SK-N-SH (cell line): ENCODE results near the gene KLHL14. TPM values are rescaled to one million over a fixed set of nuclear protein-coding genes. Genes with fewer than 3 reads are reported as not detected.

Experiments used
- CTCF ChIA-PET: fragments of 300-600, 350-600 bp; formaldehyde crosslinking; extraction: SDS; loops from one replicate; lab custom pipeline; 2021; lab: Yijun Ruan, JAX
- POLR2A ChIA-PET: fragments of 350-600 bp; sonication (Branson Sonifier 250); formaldehyde crosslinking; extraction: SDS; loops from one replicate; lab custom pipeline; 2020; ENCODE audit warnings: antibody characterized with exemption, inconsistent platforms; lab: Yijun Ruan, JAX
- DNase-seq: peaks from one replicate; pipeline ENCODE4 v3.0.0; 2012
- H2AFZ ChIP-seq: fragments of 200-600 bp; sonication (generic); 2 replicates; pipeline ENCODE4 v1.8.1; 2016; ENCODE audit warnings: antibody characterized with exemption, mild to moderate bottlenecking, low read depth
- H3F3A ChIP-seq: fragments of 200-600 bp; sonication (generic); replicated peaks from 2 replicates; pipeline ENCODE3; 2016; ENCODE audit warnings: antibody characterized with exemption, mild to moderate bottlenecking; ENCODE audit not compliant: insufficient read depth
- H3K27ac ChIP-seq, 2 experiments: fragments of 200-500 bp in 1 of 2; fragments of 200-600 bp in 1 of 2; sonication (Bioruptor generic) in 1 of 2; sonication (generic), shearing (Covaris generic) in 1 of 2; 2 replicates each; pipeline versions ENCODE4 v1.5.1 to v1.6.1; 2014 to 2016; ENCODE audit warnings: low read depth in 2 of 2, inconsistent platforms in 1 of 2, low read length in 1 of 2, mild to moderate bottlenecking in 1 of 2, mixed read lengths in 1 of 2
- H3K27me3 ChIP-seq: fragments of 200-600 bp; sonication (generic), shearing (Covaris generic); 2 replicates; pipeline ENCODE4 v1.6.1; 2016; ENCODE audit warnings: mixed run types; ENCODE audit not compliant: insufficient read depth
- H3K36me3 ChIP-seq, 2 experiments: fragments of 200-500 bp in 1 of 2; fragments of 200-600 bp in 1 of 2; sonication (Bioruptor generic) in 1 of 2; sonication (generic) in 1 of 2; replicated peaks in 1 of 2; 2 replicates each; pipeline versions ENCODE3 to v1.5.1; 2014 to 2016; ENCODE audit warnings: low read length in 1 of 2, mild to moderate bottlenecking in 1 of 2; ENCODE audit not compliant: insufficient read depth in 2 of 2, control insufficient read depth in 1 of 2
- H3K4me1 ChIP-seq, 2 experiments: fragments of 200-500 bp in 1 of 2; fragments of 200-600 bp in 1 of 2; sonication (Bioruptor generic) in 1 of 2; sonication (generic), shearing (Covaris generic) in 1 of 2; 2 replicates each; pipeline versions ENCODE4 v1.5.1 to v1.6.1; 2014 to 2016; ENCODE audit warnings: low read depth in 1 of 2, low read length in 1 of 2, mixed run types in 1 of 2; ENCODE audit not compliant: insufficient read depth in 2 of 2, control insufficient read depth in 1 of 2
- H3K4me2 ChIP-seq: fragments of 200-600 bp; sonication (generic), shearing (Covaris generic); 2 replicates; pipeline ENCODE4 v1.6.1; 2017; ENCODE audit warnings: mixed run types
- H3K4me3 ChIP-seq, 2 experiments: fragments of 200-500 bp in 1 of 2; fragments of 200-600 bp in 1 of 2; sonication (Bioruptor generic) in 1 of 2; sonication (generic), shearing (Covaris generic) in 1 of 2; 2 replicates each; pipeline versions ENCODE4 v1.5.1 to v1.8.1; 2014 to 2016; ENCODE audit warnings: low read depth in 2 of 2, inconsistent platforms in 1 of 2, low read length in 1 of 2, mild to moderate bottlenecking in 1 of 2, mixed read lengths in 1 of 2, moderate library complexity in 1 of 2
- H3K79me2 ChIP-seq: fragments of 200-600 bp; sonication (generic); 2 replicates; pipeline ENCODE4 v1.8.1; 2017; ENCODE audit warnings: mild to moderate bottlenecking; ENCODE audit not compliant: insufficient read depth
- H3K9ac ChIP-seq: fragments of 200-600 bp; sonication (generic); 2 replicates; pipeline ENCODE4 v1.6.1; 2017; ENCODE audit warnings: mixed run types
- H3K9me2 ChIP-seq: fragments of 200-600 bp; sonication (generic); 2 replicates; pipeline ENCODE4 v1.6.1; 2017; ENCODE audit warnings: mixed run types
- H3K9me3 ChIP-seq: fragments of 200-600 bp; sonication (generic); 2 replicates; pipeline ENCODE4 v1.6.1; 2017; ENCODE audit warnings: mixed run types, mild to moderate bottlenecking, moderate library complexity
- H4K20me1 ChIP-seq: fragments of 200-600 bp; sonication (generic); 2 replicates; pipeline ENCODE4 v1.6.1; 2017; ENCODE audit warnings: mild to moderate bottlenecking, mixed run types; ENCODE audit not compliant: insufficient read depth
- ELF1 ChIP-seq: IDR thresholded peaks from 2 replicates; pipeline ENCODE4 v1.4.0; 2012
- EP300 ChIP-seq, 2 experiments: IDR thresholded peaks; 2 replicates each; pipeline versions ENCODE4 v1.4.0 to v1.6.1; 2012; ENCODE audit warnings: borderline replicate concordance in 1 of 2, low read depth in 1 of 2, low read length in 1 of 2
- EZH2phosphoT487 ChIP-seq: fragments of 200-600 bp; sonication (generic); IDR thresholded peaks from 2 replicates; pipeline ENCODE4 v1.6.1; 2017; ENCODE audit warnings: low read depth, mixed run types, mild to moderate bottlenecking, antibody characterized with exemption, moderate library complexity, borderline replicate concordance
- FOSL2 ChIP-seq: IDR thresholded peaks from 2 replicates; pipeline ENCODE4 v1.4.0; 2012; ENCODE audit warnings: low read depth, mild to moderate bottlenecking, moderate library complexity, borderline replicate concordance
- FOXJ3 ChIP-seq: sonication (generic); formaldehyde crosslinking; IDR thresholded peaks from 2 replicates; pipeline ENCODE4 v1.5.1; 2020; ENCODE audit warnings: mild to moderate bottlenecking, missing genetic modification reagents
- GABPA ChIP-seq: IDR thresholded peaks from 2 replicates; pipeline ENCODE4 v1.4.0; 2012; ENCODE audit warnings: low read depth, mild to moderate bottlenecking
- GATA2 ChIP-seq: sonication (generic); formaldehyde crosslinking; IDR thresholded peaks from 2 replicates; pipeline ENCODE4 v1.5.0; 2020; ENCODE audit warnings: mild to moderate bottlenecking, missing genetic modification reagents
- MEF2A ChIP-seq: IDR thresholded peaks from 2 replicates; pipeline ENCODE4 v1.4.0; 2012; ENCODE audit warnings: low read depth, borderline replicate concordance
- NRF1 ChIP-seq: IDR thresholded peaks from 2 replicates; pipeline ENCODE4 v1.6.1; 2012; ENCODE audit warnings: low read depth, mild to moderate bottlenecking, low read length
- POLR2AphosphoS5 ChIP-seq: IDR thresholded peaks from 2 replicates; pipeline ENCODE4 v1.6.1; 2012; ENCODE audit warnings: low read depth, low read length
- RAD21 ChIP-seq: IDR thresholded peaks from 2 replicates; pipeline ENCODE4 v1.6.1; 2012; ENCODE audit warnings: mild to moderate bottlenecking, low read length
- RCOR1 ChIP-seq: fragments of 150-350 bp; IDR thresholded peaks from 2 replicates; pipeline ENCODE4 v1.6.1; 2017; ENCODE audit warnings: antibody characterized with exemption, low read length
- RXRA ChIP-seq: IDR thresholded peaks from 2 replicates; pipeline ENCODE4 v1.4.0; 2012; ENCODE audit warnings: low read depth, mild to moderate bottlenecking, borderline replicate concordance
- TAF1 ChIP-seq: IDR thresholded peaks from 2 replicates; pipeline ENCODE4 v1.6.1; 2012; ENCODE audit warnings: low read depth, mild to moderate bottlenecking, low read length, moderate library complexity, borderline replicate concordance
- YY1 ChIP-seq: IDR thresholded peaks from 2 replicates; pipeline ENCODE4 v1.4.0; 2012; ENCODE audit warnings: low read depth, mild to moderate bottlenecking
- WGBS: methylation state at CpG from one replicate; pipeline ENCODE4 v1.1.6; 2017; ENCODE audit warnings: low lambda C conversion rate; 5-methylcytosine and 5-hydroxymethylcytosine counted together
- polyA plus RNA-seq, 3 experiments: library from polyadenylated mRNA; depleted of rRNA; stranded (reverse); fragments of >200 nt; gene quantifications; 2 replicates each; pipeline ENCODE4 v1.2.3, GENCODE V29; 2012
- TF ChIP-seq, protein P1 (sequence below): IDR thresholded peaks from 2 replicates; pipeline ENCODE4; 2012
- TF ChIP-seq, protein P2 (sequence below): IDR thresholded peaks from 2 replicates; pipeline ENCODE4 v1.6.1; 2012; ENCODE audit warnings: mild to moderate bottlenecking, low read depth, low read length, moderate library complexity

Gene KLHL14
- polyA plus RNA-seq, 1 of the 3 experiments (the other 2 are of a cell fraction), result not detected

DNA sequence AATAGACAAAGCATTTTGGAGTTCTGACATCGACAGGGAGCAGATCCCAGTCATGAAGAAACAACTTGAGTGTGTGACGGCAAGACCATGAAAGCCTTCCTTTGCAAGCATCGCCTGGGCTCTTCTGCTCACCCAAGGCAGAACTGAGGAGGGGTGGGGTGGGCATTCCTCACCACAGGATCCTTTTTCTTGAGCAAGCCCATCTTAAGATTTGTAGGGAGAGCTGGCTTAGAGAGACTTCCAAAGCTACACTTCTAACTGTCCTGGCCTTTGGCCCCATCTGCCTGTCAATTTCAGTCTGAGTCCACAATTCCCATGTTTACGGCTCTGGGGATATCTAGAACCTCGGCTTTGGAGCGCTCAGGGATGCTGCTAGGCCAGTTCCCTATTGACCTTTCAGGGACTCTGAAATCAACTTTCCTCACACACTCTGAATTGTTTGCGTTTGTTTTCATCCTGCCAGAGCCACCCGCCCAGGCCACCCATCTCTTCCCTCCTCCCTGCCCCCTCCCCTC, 3.7 kb downstream of the KLHL14 start (continued):
- TF ChIP-seq, protein P1, sequence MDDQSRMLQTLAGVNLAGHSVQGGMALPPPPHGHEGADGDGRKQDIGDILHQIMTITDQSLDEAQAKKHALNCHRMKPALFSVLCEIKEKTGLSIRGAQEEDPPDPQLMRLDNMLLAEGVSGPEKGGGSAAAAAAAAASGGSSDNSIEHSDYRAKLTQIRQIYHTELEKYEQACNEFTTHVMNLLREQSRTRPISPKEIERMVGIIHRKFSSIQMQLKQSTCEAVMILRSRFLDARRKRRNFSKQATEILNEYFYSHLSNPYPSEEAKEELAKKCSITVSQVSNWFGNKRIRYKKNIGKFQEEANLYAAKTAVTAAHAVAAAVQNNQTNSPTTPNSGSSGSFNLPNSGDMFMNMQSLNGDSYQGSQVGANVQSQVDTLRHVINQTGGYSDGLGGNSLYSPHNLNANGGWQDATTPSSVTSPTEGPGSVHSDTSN, result no peak
- no peak for TF ChIP-seq GABPA
- TF ChIP-seq TAF1, result no peak
- no peak for TF ChIP-seq RXRA
- TF ChIP-seq RCOR1, result no peak
- no peak for TF ChIP-seq NRF1
- TF ChIP-seq FOXJ3 (CRISPR knock-in tag), result no peak
- TF ChIP-seq YY1, result no peak

DNA sequence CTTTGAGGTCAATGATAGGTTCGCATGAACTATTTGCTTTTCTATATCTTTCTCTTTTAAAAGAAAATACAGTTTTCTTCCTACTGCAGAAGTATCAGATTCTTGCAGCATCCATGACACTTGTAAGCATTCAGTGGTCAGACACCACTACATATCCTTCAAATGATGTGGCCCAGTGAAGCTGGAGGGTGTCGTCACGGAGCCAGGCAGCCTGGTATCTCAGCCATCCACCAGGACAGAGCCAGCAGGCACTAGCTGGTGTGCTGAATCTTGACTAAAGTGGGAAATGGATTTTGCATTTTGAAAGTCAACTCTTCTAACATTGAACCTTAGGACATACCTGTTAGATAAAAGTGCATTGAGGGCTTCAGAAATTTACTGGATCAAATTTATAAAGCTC, 5.4 kb downstream of the KLHL14 start:
- H3F3A ChIP-seq, result no peaks in the 10 kb centered on the region
- ChIA-PET CTCF (no interaction called here), POLR2A (no interaction called here)
- H3K79me2 ChIP-seq, result no peaks in the 10 kb centered on the region
- no peak overlapping the region for H3K4me2 ChIP-seq
- no peaks in the 10 kb centered on the region for H3K9me2 ChIP-seq
- H3K9me3 ChIP-seq, result no peaks in the 10 kb centered on the region
- peaks cover 0 to 8% of the 10 kb centered on the region in 2 experiments; a peak in 1 of 4 replicates for H3K4me1 ChIP-seq
- H3K27me3 ChIP-seq, result peaks cover 35% of the 10 kb centered on the region
- H4K20me1 ChIP-seq, result no peaks in the 10 kb centered on the region
- no peak for DNase-seq
- H3K27ac ChIP-seq, result no peak overlapping the region
- H2AFZ ChIP-seq, result no peak overlapping the region
- no peak overlapping the region for H3K9ac ChIP-seq
- H3K4me3 ChIP-seq, result no peak overlapping the region
- TF ChIP-seq NRF1, result no peak
- no peaks in the 10 kb centered on the region for H3K36me3 ChIP-seq
- 50% methylated on average over 3 of the region's 3 CpGs for WGBS

DNA sequence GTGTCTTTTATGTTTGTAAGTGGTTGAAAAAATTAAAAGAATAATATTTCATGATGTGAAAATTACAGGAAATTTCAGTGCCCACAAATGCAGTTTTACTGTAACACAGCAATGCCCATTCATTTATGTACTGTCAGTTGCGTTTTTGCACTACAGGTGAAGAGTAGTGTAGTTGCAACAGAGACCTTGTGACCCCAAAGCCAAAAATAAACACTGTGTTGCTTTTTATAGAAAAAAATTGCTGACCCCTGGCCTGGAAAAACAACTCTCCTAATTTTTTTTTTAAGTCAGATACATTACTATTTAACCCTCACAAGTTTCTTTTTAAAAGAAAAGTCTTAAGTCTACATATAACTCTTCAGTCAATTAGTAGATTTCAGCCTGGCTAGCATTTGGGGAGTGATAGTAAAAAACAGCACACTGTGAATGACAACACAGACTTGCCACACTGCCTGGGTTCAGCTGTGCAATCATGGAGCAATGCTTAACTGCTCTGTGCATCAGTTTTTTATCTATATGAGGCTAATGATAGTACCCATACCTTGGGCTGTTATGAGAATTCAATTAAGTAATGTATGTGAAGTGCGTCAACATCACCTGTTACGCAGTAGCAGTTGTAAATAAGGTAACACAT, 8.1 kb downstream of the KLHL14 start:
- Histone ChIP-seq H3K36me3 (no peaks in the 10 kb centered on the region), H3K27me3 (peaks cover 14% of the 10 kb centered on the region), H3K79me2 (no peaks in the 10 kb centered on the region), H4K20me1 (no peaks in the 10 kb centered on the region), H3K27ac (no peak overlapping the region), H2AFZ (no peak overlapping the region), H3F3A (no peaks in the 10 kb centered on the region), H3K9me3 (no peaks in the 10 kb centered on the region), H3K9ac (no peak overlapping the region), H3K9me2 (no peaks in the 10 kb centered on the region), H3K4me3 (no peak overlapping the region), H3K4me1 (no peaks in the 10 kb centered on the region; a peak in 1 of 4 replicates), H3K4me2 (no peak overlapping the region)
- no peak for DNase-seq
- POLR2A ChIA-PET, result interaction anchor here (0.6 kb wide), 1 partner anchor 1244 kb away, joined by 5 read pairs; no protein-coding TSS in a partner anchor
- whole genome bisulfite sequencing, result 50% methylated on average over 3 of the region's 3 CpGs
- no peak for TF ChIP-seq POLR2AphosphoS5
- TF ChIP-seq, protein P2, sequence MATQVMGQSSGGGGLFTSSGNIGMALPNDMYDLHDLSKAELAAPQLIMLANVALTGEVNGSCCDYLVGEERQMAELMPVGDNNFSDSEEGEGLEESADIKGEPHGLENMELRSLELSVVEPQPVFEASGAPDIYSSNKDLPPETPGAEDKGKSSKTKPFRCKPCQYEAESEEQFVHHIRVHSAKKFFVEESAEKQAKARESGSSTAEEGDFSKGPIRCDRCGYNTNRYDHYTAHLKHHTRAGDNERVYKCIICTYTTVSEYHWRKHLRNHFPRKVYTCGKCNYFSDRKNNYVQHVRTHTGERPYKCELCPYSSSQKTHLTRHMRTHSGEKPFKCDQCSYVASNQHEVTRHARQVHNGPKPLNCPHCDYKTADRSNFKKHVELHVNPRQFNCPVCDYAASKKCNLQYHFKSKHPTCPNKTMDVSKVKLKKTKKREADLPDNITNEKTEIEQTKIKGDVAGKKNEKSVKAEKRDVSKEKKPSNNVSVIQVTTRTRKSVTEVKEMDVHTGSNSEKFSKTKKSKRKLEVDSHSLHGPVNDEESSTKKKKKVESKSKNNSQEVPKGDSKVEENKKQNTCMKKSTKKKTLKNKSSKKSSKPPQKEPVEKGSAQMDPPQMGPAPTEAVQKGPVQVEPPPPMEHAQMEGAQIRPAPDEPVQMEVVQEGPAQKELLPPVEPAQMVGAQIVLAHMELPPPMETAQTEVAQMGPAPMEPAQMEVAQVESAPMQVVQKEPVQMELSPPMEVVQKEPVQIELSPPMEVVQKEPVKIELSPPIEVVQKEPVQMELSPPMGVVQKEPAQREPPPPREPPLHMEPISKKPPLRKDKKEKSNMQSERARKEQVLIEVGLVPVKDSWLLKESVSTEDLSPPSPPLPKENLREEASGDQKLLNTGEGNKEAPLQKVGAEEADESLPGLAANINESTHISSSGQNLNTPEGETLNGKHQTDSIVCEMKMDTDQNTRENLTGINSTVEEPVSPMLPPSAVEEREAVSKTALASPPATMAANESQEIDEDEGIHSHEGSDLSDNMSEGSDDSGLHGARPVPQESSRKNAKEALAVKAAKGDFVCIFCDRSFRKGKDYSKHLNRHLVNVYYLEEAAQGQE, result no peak
- TF ChIP-seq RAD21, result no peak
- TF ChIP-seq ELF1, result no peak
- no peak for TF ChIP-seq EP300 (IDR thresholded peaks at IDR 0.05; ENCODE audit: borderline replicate concordance in 1 of 2, low read depth in 1 of 2, low read length in 1 of 2)
- TF ChIP-seq FOSL2, result no peak
- no peak for TF ChIP-seq EZH2phosphoT487
- TF ChIP-seq MEF2A, result no peak
- TF ChIP-seq GATA2 (CRISPR knock-in tag), result no peak
- CTCF ChIA-PET, result no interaction called here
